SK-N-SH (cell line): ENCODE measurements around the gene ATP6V0B.

Experiments used
- CTCF ChIP-seq: fragments of 200-600 bp; sonication (generic); IDR thresholded peaks from 2 replicates; pipeline ENCODE4 v1.6.1; 2017; ENCODE audit warnings: antibody characterized with exemption, mild to moderate bottlenecking, moderate library complexity
- MXI1 ChIP-seq: IDR thresholded peaks from 2 replicates; pipeline ENCODE4 v1.6.1; 2012; ENCODE audit warnings: mild to moderate bottlenecking, low read depth, low read length, improper control_type of control experiment
- NRF1 ChIP-seq: IDR thresholded peaks from 2 replicates; pipeline ENCODE4 v1.6.1; 2012; ENCODE audit warnings: low read depth, mild to moderate bottlenecking, low read length
- POLR2AphosphoS5 ChIP-seq: IDR thresholded peaks from 2 replicates; pipeline ENCODE4 v1.6.1; 2012; ENCODE audit warnings: low read depth, low read length
- RAD21 ChIP-seq: IDR thresholded peaks from 2 replicates; pipeline ENCODE4 v1.6.1; 2012; ENCODE audit warnings: mild to moderate bottlenecking, low read length
- RFX5 ChIP-seq: IDR thresholded peaks from 2 replicates; pipeline ENCODE4 v1.6.1; 2012; ENCODE audit warnings: mild to moderate bottlenecking, improper control_type of control experiment, low read length
- SIN3A ChIP-seq: IDR thresholded peaks from 2 replicates; pipeline ENCODE4 v1.6.1; 2012; ENCODE audit warnings: low read depth, mild to moderate bottlenecking, low read length, moderate library complexity, borderline replicate concordance
- SMC3 ChIP-seq: IDR thresholded peaks from 2 replicates; pipeline ENCODE4 v1.6.1; 2012; ENCODE audit warnings: low read depth, low read length, improper control_type of control experiment
- TAF1 ChIP-seq: IDR thresholded peaks from 2 replicates; pipeline ENCODE4 v1.6.1; 2012; ENCODE audit warnings: low read depth, mild to moderate bottlenecking, low read length, moderate library complexity, borderline replicate concordance
- TF ChIP-seq, protein P1 (sequence below): IDR thresholded peaks from 2 replicates; pipeline ENCODE4 v1.4.0; 2012; ENCODE audit warnings: low read depth, borderline replicate concordance
- TF ChIP-seq, protein P2 (sequence below): IDR thresholded peaks from 2 replicates; pipeline ENCODE4 v1.6.1; 2012; ENCODE audit warnings: mild to moderate bottlenecking, low read depth, low read length, moderate library complexity
- TF ChIP-seq, protein P3 (sequence below): IDR thresholded peaks from 2 replicates; pipeline ENCODE4 v1.4.0; 2012; ENCODE audit warnings: low read depth

GRCh38 chr1:43962324-43962723, 12.4 kb upstream of the ATP6V0B start:
- TF ChIP-seq RFX5 (no peak), CTCF (no peak), NRF1 (no peak), SMC3 (no peak), POLR2AphosphoS5 (no peak), SIN3A (no peak), TAF1 (no peak), MXI1 (no peak), RAD21 (no peak)
- TF ChIP-seq, protein P1, sequence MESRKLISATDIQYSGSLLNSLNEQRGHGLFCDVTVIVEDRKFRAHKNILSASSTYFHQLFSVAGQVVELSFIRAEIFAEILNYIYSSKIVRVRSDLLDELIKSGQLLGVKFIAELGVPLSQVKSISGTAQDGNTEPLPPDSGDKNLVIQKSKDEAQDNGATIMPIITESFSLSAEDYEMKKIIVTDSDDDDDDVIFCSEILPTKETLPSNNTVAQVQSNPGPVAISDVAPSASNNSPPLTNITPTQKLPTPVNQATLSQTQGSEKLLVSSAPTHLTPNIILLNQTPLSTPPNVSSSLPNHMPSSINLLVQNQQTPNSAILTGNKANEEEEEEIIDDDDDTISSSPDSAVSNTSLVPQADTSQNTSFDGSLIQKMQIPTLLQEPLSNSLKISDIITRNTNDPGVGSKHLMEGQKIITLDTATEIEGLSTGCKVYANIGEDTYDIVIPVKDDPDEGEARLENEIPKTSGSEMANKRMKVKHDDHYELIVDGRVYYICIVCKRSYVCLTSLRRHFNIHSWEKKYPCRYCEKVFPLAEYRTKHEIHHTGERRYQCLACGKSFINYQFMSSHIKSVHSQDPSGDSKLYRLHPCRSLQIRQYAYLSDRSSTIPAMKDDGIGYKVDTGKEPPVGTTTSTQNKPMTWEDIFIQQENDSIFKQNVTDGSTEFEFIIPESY, result no peak
- TF ChIP-seq, protein P2, sequence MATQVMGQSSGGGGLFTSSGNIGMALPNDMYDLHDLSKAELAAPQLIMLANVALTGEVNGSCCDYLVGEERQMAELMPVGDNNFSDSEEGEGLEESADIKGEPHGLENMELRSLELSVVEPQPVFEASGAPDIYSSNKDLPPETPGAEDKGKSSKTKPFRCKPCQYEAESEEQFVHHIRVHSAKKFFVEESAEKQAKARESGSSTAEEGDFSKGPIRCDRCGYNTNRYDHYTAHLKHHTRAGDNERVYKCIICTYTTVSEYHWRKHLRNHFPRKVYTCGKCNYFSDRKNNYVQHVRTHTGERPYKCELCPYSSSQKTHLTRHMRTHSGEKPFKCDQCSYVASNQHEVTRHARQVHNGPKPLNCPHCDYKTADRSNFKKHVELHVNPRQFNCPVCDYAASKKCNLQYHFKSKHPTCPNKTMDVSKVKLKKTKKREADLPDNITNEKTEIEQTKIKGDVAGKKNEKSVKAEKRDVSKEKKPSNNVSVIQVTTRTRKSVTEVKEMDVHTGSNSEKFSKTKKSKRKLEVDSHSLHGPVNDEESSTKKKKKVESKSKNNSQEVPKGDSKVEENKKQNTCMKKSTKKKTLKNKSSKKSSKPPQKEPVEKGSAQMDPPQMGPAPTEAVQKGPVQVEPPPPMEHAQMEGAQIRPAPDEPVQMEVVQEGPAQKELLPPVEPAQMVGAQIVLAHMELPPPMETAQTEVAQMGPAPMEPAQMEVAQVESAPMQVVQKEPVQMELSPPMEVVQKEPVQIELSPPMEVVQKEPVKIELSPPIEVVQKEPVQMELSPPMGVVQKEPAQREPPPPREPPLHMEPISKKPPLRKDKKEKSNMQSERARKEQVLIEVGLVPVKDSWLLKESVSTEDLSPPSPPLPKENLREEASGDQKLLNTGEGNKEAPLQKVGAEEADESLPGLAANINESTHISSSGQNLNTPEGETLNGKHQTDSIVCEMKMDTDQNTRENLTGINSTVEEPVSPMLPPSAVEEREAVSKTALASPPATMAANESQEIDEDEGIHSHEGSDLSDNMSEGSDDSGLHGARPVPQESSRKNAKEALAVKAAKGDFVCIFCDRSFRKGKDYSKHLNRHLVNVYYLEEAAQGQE, result no peak
- TF ChIP-seq, protein P3, sequence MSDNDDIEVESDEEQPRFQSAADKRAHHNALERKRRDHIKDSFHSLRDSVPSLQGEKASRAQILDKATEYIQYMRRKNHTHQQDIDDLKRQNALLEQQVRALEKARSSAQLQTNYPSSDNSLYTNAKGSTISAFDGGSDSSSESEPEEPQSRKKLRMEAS, result no peak
